GM12874 (cell line): ENCODE data around the gene CD99L2.

ENCODE experiments used
- TF ChIP-seq, protein P1 (sequence below): IDR thresholded peaks from 2 replicates; pipeline ENCODE4 v1.5.1; 2011; ENCODE audit warnings: low read depth, mild to moderate bottlenecking, control low read depth, low read length, moderate library complexity; ENCODE audit not compliant: insufficient read depth

The CD99L2 gene

DNA sequence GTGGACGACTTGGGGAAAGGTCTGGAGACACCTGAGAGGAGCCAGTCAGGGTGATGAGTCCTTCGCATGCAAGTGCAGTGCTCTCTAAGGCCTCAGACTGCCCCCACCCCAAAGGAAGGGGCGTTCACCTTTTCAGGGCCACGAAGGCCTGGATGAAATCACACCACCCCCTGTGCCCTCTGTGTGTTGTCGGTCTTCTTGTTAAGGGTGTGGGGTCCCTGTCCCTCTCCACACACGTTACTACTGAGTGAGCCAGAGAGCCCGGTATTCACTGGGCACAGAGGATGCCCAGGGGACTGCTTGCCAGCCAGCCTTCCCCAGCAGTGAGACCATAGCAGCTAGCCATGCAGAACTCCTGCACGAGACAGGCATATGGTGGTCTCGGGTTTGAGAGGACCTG lies 133.2 kb downstream of the CD99L2 start:
- TF ChIP-seq, protein P1, sequence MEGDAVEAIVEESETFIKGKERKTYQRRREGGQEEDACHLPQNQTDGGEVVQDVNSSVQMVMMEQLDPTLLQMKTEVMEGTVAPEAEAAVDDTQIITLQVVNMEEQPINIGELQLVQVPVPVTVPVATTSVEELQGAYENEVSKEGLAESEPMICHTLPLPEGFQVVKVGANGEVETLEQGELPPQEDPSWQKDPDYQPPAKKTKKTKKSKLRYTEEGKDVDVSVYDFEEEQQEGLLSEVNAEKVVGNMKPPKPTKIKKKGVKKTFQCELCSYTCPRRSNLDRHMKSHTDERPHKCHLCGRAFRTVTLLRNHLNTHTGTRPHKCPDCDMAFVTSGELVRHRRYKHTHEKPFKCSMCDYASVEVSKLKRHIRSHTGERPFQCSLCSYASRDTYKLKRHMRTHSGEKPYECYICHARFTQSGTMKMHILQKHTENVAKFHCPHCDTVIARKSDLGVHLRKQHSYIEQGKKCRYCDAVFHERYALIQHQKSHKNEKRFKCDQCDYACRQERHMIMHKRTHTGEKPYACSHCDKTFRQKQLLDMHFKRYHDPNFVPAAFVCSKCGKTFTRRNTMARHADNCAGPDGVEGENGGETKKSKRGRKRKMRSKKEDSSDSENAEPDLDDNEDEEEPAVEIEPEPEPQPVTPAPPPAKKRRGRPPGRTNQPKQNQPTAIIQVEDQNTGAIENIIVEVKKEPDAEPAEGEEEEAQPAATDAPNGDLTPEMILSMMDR: no peak

DNA sequence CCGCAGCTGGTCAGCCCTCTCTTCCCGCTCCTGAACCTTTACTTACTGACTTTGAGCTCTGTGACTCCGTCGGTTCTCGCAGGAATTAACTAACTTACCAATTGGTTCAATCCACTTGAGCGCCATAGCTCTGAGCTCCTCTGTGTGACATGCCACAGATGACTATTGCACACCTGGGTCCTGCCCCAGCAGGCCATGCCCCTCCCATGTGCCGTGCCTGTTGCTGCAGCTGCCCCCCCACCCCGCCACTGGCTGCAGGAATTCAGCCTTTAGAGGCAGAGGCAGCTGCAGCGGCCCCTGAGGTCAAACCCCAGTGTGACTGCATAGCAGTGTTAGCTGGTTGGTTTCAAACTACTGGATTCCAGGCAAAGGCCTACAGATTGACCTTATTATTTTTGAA lies 134.7 kb downstream of the CD99L2 start:
- TF ChIP-seq, protein P1: no peak

DNA sequence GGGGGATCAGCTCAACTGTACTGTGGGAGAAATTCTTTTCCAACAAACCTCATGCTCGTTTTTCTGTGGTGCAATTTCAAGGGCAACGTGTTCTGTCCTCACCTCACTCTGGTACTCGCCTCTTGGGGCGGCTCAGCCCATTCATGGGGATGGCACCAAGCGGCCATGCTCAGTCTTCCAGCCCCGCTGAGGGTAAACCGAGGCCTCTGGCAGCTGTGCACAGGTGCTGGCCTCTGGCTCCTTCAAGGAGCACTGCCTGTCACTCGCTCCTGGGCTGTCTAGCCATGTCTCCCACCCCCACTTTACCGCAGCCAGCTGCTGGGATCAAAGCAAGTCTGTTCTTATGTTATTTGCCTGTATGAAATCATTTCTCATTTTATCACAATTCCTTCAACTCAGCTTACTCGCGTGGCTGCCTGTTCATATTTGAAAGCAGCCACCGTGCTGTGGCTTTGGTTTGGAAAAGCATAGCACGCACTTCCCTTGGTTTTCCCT lies 135.1 kb downstream of the CD99L2 start:
- TF ChIP-seq, protein P1: no peak

DNA sequence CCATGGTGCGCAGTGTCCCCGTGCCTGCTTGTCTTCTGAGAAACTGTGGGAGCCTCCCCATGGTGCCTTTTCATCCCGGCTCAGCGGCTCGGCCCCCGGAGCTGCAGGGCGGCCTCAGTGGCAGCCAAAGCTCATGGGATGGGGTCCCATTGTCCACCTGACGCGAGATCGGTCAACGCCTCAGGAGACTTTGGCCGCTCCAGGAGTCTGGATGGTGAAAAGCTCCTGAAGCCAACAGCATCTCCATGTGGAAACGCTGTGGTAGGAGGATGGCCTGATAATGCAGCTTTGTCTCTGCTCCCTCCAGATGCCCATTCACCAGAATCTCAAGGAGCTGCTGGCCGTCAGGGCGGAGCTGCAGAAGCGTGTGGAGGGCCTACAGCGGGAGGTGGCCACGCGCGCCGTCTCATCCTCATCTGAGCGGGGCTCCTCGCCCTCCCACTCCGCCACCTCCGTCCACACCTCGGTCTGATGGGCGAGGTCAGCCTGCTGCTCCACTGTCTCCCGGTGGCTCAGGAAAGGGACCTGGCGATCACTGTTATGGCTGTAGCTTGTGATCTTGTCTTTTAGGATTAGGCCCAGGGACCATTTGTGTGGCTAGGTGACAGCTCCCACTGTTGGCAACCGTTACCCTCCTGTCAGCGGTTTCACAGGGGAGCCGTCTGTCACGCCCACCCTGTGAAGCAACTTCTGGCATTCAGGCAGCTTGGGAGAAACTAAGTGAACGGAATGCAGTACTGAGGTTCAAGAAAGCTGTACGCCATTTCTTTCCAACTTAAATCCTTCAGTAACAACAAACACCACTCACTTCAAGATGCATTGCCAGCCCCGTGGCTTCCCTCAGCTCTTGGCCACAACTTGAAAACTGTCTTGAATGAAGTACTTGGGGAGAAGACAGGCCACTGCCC lies 136.0 kb downstream of the CD99L2 start:
- TF ChIP-seq, protein P1: no peak

DNA sequence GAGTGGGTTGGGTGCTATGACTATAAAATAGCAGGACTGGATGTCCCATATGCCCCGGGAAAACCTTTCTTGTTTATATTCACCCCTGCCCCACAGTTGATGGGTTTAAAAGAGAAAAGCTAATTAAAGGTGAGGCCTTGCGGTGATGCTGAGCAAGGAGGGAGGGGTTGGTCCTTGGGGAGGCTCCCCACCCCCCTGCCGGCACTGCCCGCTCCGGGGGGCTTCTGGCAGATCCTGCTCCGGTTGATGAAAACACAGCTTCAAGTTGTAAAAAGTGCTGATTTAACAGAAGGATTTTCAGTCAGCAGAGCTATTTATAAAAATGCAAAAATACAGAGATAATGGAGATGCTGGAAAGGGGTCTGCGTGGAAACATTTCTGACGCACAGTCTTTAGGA lies 136.7 kb downstream of the CD99L2 start:
- TF ChIP-seq, protein P1: no peak

DNA sequence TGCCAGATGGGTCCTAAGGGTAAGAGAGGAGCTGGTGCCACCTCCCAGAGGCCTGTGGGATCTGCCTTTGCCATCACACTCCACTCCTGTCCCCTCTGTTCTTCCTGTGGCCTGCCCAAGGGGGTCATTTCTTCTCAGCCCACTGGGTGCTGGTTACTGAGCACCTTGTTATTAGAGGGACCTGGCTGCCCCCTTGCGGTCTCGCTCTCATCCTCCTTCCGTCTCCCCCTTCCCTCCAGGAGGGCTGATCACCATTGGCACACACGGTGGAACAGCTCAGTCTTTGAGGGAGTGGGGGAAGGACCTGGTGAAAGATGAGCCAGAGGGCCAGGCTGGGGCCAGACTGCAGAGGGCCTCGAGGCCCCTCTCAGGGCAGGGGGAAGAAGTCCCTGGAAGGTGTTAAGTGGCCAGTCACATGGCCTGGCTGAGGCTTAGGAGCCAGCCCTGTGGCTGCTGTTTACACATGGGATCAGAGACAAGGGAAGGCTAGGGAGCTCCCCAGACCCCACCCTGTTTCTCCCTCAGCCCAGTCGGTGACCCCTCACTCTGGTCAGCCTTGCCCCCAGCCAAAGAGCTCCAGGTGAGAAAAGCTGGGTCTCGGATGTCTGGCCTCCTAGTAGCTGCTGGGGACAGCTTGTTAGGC lies 137.2 kb downstream of the CD99L2 start:
- TF ChIP-seq, protein P1: no peak
